ENCODE results near the gene PPIF. TPM values are rescaled to one million over a fixed set of nuclear protein-coding genes. Genes with fewer than 3 reads are reported as not detected.

Gene PPIF
- total and polyA plus RNA-seq, 2 of the 13 experiments (the other 11 are each of a cell fraction or from before 2014, with no cell fraction given): 147 to 157 TPM

DNA sequence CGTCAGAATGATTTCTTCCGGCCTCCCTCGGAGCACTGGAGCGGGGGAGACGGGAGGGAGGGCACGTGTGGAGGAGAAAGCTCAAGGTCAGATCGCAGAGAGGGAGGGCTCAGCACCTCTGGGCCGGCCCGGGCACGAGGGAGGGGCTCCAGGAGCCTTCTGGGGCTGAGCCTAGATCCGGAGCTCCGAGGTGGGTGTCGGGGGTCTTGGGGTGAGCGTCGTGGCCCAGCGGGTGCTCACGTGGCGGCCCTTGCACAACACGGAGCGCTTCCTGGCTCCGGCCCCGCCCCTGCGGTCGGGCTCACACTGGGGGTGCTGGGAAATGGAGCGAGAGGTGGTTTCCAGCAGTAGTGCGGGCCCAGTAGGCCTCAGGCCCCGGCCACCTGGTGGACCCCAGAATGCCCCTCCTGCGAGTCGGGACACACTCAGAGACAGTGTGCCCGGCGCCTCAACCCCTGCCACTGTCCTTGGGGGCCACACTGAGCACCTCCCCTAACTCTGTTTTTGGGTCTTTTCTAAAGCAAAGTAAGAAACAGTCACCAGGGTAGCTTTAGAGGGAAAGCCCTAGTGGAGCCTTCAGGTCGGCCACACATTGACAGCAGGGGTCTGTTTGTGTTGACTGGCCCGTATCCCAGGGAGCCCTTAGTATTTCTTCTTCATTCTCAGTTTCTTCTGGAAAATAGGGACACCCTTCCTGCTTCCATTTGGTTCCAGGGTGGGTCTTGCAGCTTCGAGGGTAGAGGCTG lies 798 bp downstream of the PPIF start (continued):
- TF ChIP-seq, protein P1, sequence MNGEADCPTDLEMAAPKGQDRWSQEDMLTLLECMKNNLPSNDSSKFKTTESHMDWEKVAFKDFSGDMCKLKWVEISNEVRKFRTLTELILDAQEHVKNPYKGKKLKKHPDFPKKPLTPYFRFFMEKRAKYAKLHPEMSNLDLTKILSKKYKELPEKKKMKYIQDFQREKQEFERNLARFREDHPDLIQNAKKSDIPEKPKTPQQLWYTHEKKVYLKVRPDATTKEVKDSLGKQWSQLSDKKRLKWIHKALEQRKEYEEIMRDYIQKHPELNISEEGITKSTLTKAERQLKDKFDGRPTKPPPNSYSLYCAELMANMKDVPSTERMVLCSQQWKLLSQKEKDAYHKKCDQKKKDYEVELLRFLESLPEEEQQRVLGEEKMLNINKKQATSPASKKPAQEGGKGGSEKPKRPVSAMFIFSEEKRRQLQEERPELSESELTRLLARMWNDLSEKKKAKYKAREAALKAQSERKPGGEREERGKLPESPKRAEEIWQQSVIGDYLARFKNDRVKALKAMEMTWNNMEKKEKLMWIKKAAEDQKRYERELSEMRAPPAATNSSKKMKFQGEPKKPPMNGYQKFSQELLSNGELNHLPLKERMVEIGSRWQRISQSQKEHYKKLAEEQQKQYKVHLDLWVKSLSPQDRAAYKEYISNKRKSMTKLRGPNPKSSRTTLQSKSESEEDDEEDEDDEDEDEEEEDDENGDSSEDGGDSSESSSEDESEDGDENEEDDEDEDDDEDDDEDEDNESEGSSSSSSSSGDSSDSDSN (CRISPR knock-in tag; IDR thresholded peaks at IDR 0.05): peak; percentile 26; the same call in 1 of the 2 replicates
- peak; percentile 44; the same call in 1 of the 2 replicates for TF ChIP-seq KAT8 (CRISPR knock-in tag; IDR thresholded peaks at IDR 0.05)
- TF ChIP-seq MTF2 (CRISPR knock-in tag; IDR thresholded peaks at IDR 0.05; ENCODE audit: borderline replicate concordance): 0 out of 2 replicates have a peak, but pooled peaks have one; percentile 63
- peak; percentile 70 for TF ChIP-seq MED1 (CRISPR knock-in tag; IDR thresholded peaks at IDR 0.05)
- no peak for TF ChIP-seq SRSF1 (optimal IDR thresholded peaks at IDR 0.05; ENCODE audit: low read depth, low read length)
- TF ChIP-seq SKI (IDR thresholded peaks at IDR 0.05; ENCODE audit: partially characterized antibody): no peak
- no peak; the same call in 1 of the 2 replicates for TF ChIP-seq PHF20 (CRISPR knock-in tag; IDR thresholded peaks at IDR 0.05)
- TF ChIP-seq GPN1 (CRISPR knock-in tag; IDR thresholded peaks at IDR 0.05; ENCODE audit: borderline replicate concordance): no peak
- TF ChIP-seq FOXO1 (CRISPR knock-in tag; IDR thresholded peaks at IDR 0.05): no peak
- peak; percentile 79; the same call in 1 of the 2 replicates for TF ChIP-seq ZBTB20 (CRISPR knock-in tag; IDR thresholded peaks at IDR 0.05; ENCODE audit: borderline replicate concordance, low read depth)
- TF ChIP-seq POLR2AphosphoS5 (IDR thresholded peaks at IDR 0.05; ENCODE audit: low read depth, low read length): no peak
- no peak for TF ChIP-seq JARID2 (CRISPR knock-in tag; IDR thresholded peaks at IDR 0.05; ENCODE audit: insufficient replicate concordance)
- TF ChIP-seq ZNF234 (CRISPR knock-in tag; conservative IDR thresholded peaks at IDR 0.05): no peak; the same call in 1 of the 2 replicates
- TF ChIP-seq MEF2D (CRISPR knock-in tag; IDR thresholded peaks at IDR 0.05): peak; percentile 53; the same call in 1 of the 2 replicates
- TF ChIP-seq HDAC2 (CRISPR knock-in tag; IDR thresholded peaks at IDR 0.05): peak; percentile 44; the same call in 1 of the 2 replicates
- no peak for TF ChIP-seq HOXA9 (CRISPR knock-in tag; IDR thresholded peaks at IDR 0.05; ENCODE audit: borderline replicate concordance)
- TF ChIP-seq, protein P2, sequence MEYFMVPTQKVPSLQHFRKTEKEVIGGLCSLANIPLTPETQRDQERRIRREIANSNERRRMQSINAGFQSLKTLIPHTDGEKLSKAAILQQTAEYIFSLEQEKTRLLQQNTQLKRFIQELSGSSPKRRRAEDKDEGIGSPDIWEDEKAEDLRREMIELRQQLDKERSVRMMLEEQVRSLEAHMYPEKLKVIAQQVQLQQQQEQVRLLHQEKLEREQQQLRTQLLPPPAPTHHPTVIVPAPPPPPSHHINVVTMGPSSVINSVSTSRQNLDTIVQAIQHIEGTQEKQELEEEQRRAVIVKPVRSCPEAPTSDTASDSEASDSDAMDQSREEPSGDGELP (IDR thresholded peaks at IDR 0.05; ENCODE audit: borderline replicate concordance, low read depth): no peak
- TF ChIP-seq, protein P3, sequence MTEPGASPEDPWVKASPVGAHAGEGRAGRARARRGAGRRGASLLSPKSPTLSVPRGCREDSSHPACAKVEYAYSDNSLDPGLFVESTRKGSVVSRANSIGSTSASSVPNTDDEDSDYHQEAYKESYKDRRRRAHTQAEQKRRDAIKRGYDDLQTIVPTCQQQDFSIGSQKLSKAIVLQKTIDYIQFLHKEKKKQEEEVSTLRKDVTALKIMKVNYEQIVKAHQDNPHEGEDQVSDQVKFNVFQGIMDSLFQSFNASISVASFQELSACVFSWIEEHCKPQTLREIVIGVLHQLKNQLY (CRISPR knock-in tag; IDR thresholded peaks at IDR 0.05): peak; percentile 87
- peak; percentile 79 for TF ChIP-seq SP5 (CRISPR knock-in tag; IDR thresholded peaks at IDR 0.05; ENCODE audit: borderline replicate concordance, low read depth)
- TF ChIP-seq, protein P4, sequence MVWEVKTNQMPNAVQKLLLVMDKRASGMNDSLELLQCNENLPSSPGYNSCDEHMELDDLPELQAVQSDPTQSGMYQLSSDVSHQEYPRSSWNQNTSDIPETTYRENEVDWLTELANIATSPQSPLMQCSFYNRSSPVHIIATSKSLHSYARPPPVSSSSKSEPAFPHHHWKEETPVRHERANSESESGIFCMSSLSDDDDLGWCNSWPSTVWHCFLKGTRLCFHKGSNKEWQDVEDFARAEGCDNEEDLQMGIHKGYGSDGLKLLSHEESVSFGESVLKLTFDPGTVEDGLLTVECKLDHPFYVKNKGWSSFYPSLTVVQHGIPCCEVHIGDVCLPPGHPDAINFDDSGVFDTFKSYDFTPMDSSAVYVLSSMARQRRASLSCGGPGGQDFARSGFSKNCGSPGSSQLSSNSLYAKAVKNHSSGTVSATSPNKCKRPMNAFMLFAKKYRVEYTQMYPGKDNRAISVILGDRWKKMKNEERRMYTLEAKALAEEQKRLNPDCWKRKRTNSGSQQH (CRISPR knock-in tag; IDR thresholded peaks at IDR 0.05; ENCODE audit: low read depth): 0 out of 2 replicates have a peak, but pooled peaks have one; percentile 14
- TF ChIP-seq, protein P5, sequence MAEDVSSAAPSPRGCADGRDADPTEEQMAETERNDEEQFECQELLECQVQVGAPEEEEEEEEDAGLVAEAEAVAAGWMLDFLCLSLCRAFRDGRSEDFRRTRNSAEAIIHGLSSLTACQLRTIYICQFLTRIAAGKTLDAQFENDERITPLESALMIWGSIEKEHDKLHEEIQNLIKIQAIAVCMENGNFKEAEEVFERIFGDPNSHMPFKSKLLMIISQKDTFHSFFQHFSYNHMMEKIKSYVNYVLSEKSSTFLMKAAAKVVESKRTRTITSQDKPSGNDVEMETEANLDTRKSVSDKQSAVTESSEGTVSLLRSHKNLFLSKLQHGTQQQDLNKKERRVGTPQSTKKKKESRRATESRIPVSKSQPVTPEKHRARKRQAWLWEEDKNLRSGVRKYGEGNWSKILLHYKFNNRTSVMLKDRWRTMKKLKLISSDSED (CRISPR knock-in tag; IDR thresholded peaks at IDR 0.05): no peak
- TF ChIP-seq ZNF558 (CRISPR knock-in tag; IDR thresholded peaks at IDR 0.05; ENCODE audit: borderline replicate concordance): 0 out of 2 replicates have a peak, but pooled peaks have one; percentile 4

Data from HepG2 (cell line).